H1 (cell line): ENCODE results near the gene FASTKD3. TPM values are rescaled to one million over a fixed set of nuclear protein-coding genes. Genes with fewer than 3 reads are reported as not detected.

Experiments
- E2F6 ChIP-seq: IDR thresholded peaks from 2 replicates; pipeline ENCODE4 v1.6.1; 2012; ENCODE audit warnings: inconsistent platforms
- SRF ChIP-seq: IDR thresholded peaks from 2 replicates; pipeline ENCODE4 v1.6.1; 2011; ENCODE audit warnings: mild to moderate bottlenecking, low read depth, low read length, moderate library complexity
- polyA plus RNA-seq, 7 experiments: library from polyadenylated mRNA; depleted of rRNA in 3 of 7; stranded (reverse) in 5 of 7; unstranded in 2 of 7; fragments of >200 nt in 5 of 7; fragments of 200-250 nt in 2 of 7; gene quantifications; 1 replicate in 5 of 7; 2 replicates in 1 of 7; 4 replicates in 1 of 7; pipeline versions ENCODE4 v1.2.1 to v1.2.3, GENCODE V29; 2011 to 2013; ENCODE audit warnings: missing spikeins in 2 of 7, mixed read lengths in 2 of 7
- total RNA-seq: library from RNA; stranded (reverse); fragmentation: NEBNext Ultra II Directional; extraction: Animal tissue kit (Norgen Biotek cat#: 25700); gene quantifications from 2 replicates; pipeline ENCODE4 v1.2.1, GENCODE V29; 2021

The FASTKD3 gene
- total and polyA plus RNA-seq, 2 of the 8 experiments (the other 6 are each of a cell fraction or from before 2014, with no cell fraction given), result 5.6 to 7.6 TPM

DNA sequence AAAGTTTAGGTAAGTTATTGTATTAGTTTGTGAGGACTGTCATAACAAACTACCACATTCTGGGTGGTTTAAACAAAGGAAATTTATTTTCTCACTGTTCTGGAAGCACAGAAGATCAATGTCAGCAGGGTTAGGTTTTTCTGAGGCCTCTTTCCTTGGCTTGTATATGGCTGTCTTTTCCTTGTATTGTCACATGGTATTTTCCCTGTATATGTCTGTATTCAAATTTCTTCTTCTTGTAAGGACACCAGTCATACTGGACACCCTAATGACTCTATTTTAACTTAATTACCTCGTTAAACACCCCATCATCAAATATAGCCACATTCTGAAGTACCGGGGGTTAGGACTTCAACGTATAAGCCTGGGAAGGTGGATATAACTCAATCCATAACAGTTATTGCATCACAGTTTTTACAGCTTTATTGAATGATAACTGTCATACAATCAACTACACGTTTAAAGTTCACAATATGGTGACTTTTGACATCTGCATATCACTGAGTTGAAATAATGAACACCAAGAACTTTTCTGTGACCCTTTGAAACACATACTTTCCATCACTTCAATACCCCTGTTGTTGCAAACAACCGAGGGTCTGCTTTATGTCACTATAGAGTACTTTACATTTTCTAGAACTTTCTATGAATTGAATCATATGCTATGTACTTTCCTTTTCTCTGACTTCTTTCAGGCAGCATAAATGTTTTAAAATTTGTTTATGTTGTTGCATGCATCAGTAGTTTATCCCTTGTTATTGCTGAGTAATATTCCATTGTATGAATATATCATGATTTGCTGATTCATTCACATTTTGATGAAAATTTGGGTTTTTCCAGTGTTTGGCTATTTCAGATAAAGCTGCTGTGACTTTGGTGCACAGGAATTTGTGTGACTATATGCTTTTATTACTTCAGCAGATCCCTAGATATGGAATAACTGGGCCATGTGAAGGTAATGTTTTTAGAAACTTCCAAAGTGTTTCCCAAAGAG is 48.6 kb upstream of the FASTKD3 start (continued):
- TF ChIP-seq E2F6 (no peak), SRF (no peak)
